GM12865 (cell line): ENCODE data around the gene LARGE1.
A peak's percentile ranks its signal among the peaks of the same experiment; 100 is the strongest.

Experiments
- DNase-seq: peaks from one replicate; pipeline ENCODE4 v3.0.0; 2010; ENCODE audit warnings: low read depth
- H3K4me3 ChIP-seq: 2 replicates; pipeline ENCODE4 v1.5.1; 2011; ENCODE audit warnings: mild to moderate bottlenecking, low read depth, low read length, control low read depth
- TF ChIP-seq, protein P1 (sequence below): IDR thresholded peaks from 2 replicates; pipeline ENCODE4 v1.5.1; 2011; ENCODE audit warnings: low read length, control low read depth, low read depth, inconsistent platforms; ENCODE audit not compliant: insufficient read depth; ENCODE audit errors: missing control alignments

LARGE1 gene

GRCh38 chr22:33796494-33796893 lies 123.8 kb downstream of the LARGE1 start:
- no peak for DNase-seq
- TF ChIP-seq, protein P1, sequence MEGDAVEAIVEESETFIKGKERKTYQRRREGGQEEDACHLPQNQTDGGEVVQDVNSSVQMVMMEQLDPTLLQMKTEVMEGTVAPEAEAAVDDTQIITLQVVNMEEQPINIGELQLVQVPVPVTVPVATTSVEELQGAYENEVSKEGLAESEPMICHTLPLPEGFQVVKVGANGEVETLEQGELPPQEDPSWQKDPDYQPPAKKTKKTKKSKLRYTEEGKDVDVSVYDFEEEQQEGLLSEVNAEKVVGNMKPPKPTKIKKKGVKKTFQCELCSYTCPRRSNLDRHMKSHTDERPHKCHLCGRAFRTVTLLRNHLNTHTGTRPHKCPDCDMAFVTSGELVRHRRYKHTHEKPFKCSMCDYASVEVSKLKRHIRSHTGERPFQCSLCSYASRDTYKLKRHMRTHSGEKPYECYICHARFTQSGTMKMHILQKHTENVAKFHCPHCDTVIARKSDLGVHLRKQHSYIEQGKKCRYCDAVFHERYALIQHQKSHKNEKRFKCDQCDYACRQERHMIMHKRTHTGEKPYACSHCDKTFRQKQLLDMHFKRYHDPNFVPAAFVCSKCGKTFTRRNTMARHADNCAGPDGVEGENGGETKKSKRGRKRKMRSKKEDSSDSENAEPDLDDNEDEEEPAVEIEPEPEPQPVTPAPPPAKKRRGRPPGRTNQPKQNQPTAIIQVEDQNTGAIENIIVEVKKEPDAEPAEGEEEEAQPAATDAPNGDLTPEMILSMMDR = no peak
- H3K4me3 ChIP-seq = no peak overlapping the region

DNA sequence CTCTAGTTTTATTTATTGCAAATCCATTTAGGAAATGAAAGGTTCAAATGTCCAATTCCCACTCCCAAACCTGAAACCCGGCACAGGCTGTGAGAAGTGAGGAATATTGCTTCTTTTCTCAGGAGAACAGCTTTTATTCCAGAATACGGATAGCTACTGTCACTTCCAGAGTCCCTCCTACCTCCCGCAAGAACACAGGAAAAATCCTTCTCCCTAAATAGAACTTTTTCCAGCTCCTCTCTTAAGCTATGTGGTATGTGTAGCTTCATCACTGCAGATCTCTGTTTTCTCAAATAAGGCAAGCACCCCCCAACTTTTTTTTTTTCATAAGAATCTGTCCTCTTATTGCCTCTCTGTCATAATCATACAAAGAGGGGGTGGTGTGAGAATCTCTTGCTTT lies 126.8 kb downstream of the LARGE1 start:
- no peak for DNase-seq
- H3K4me3 ChIP-seq = no peak overlapping the region
- TF ChIP-seq, protein P1 = no peak

GRCh38 chr22:33792832-33793231 lies 127.4 kb downstream of the LARGE1 start:
- TF ChIP-seq, protein P1 = no peak
- H3K4me3 ChIP-seq = no peak overlapping the region
- DNase-seq = no peak

- DNase-seq = peak; percentile 85
- no peak overlapping the region for H3K4me3 ChIP-seq
Observed at GRCh38 chr22:33789690-33790253, 130.5 kb downstream of the LARGE1 start.

GRCh38 chr22:33788927-33789326 lies 131.3 kb downstream of the LARGE1 start:
- TF ChIP-seq, protein P1 = no peak
- no peak for DNase-seq
- H3K4me3 ChIP-seq = no peak overlapping the region

More at GRCh38 chr22:33789690-33790253, 130.5 kb downstream of the LARGE1 start:
- TF ChIP-seq, protein P1 = no peak

DNA sequence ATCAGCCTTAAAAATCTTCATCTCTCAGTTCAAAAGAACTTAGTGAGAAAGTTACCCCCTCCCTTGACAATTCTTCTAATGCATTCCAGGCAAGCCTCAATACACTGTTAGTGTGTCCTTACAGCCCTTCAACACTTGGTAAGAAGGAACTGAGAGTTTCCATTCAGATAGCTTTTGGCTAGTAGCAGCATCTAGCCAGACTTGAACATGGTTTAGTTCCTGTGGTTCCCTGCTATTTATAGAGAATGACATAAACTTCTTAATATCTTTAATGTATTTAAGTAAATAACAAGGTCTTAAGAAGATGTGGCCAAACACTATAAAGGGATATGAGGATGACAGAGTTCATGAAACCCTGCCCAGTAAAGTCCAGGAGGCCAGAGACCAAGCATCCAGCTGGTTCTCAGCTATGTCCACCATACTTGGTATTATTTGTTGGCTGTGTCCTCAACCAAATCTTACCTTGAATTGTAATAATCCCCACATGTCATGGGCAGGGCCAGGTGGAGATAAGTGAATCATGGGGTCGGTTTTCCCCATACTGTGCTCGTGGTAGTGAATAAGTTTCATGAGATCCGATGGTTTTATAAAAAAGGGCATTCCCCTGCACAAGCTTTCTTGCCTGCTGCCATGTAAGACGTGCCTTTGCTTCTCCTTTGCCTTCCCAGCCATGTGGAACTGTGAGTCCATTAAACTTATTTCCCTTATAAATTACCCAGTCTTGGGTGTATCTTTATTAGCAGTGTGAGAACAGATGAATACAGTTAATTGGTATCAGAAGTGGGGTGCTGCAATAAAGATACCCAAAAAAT lies 132.4 kb downstream of the LARGE1 start:
- TF ChIP-seq, protein P1 = no peak

More for the DNA sequence above, 132.4 kb downstream of the LARGE1 start:
- peak; percentile 79 for DNase-seq
- no peak overlapping the region for H3K4me3 ChIP-seq
